ENCODE measurements around the gene C1D.

The C1D gene, protein sequence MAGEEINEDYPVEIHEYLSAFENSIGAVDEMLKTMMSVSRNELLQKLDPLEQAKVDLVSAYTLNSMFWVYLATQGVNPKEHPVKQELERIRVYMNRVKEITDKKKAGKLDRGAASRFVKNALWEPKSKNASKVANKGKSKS

DNA sequence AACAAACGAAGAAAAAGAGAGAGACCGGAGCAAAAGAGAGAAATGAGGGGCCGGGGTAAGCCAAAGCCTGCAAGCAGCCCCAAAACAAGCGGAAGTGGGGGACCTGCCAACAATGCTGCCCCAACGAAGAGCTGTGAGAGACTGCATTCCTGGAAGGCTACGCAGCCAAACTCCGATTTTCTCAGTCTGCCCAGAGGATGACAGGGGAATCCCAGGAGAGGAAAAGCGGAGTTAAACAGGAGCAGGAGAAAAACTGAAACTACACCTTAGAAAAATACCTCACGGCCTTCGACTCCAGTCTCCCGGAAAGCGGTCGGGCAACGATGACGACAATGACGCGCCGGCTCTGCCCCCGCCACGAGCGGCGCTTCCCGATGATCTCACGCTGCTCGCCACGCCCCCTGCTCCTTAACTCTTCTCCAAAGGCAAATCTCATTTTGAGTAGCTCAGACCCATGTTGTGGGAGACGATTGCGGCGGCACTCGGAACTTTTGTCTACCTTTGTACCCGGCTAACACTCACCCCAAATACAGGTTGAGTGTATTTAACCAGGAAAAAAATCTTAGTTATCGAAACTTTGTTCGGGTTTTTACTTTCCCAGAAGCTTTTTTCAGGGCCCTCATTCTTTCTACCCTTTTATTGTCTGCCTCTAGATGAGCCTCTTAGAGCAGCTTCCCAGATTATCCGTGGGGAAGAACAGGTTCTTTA is at the start of gene C1D:
TSS of gene C1D (minus strand) at position 325 of the 708 bp plus-strand sequence. CDS start 15,694 bp downstream, outside the sequence.
- H3K27ac ChIP-seq: peak within 1 kb of the TSS; percentile 80
- TF ChIP-seq, protein P1, sequence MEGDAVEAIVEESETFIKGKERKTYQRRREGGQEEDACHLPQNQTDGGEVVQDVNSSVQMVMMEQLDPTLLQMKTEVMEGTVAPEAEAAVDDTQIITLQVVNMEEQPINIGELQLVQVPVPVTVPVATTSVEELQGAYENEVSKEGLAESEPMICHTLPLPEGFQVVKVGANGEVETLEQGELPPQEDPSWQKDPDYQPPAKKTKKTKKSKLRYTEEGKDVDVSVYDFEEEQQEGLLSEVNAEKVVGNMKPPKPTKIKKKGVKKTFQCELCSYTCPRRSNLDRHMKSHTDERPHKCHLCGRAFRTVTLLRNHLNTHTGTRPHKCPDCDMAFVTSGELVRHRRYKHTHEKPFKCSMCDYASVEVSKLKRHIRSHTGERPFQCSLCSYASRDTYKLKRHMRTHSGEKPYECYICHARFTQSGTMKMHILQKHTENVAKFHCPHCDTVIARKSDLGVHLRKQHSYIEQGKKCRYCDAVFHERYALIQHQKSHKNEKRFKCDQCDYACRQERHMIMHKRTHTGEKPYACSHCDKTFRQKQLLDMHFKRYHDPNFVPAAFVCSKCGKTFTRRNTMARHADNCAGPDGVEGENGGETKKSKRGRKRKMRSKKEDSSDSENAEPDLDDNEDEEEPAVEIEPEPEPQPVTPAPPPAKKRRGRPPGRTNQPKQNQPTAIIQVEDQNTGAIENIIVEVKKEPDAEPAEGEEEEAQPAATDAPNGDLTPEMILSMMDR (conservative IDR thresholded peaks at IDR 0.05): no peak

DNA sequence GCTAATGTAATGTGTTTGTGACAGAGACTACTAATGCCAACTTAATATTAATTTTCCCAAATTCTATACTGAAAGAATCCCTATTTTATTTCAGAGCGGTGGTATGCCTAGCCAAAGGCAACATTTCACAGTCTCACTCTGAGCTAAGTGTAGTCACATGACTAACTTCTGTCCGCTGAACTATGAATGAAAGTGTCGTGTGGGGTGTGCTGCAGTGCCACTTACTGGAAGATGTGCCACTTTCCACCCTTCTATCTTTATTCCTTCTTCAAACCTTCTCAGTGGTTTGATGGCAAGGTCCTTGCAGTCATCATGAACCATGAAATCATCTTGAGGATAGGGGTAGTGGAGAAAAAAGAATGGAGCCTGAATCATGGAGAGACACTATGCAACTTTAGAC is 47.3 kb upstream of the C1D start:
- no peak overlapping the region for H3K27ac ChIP-seq
- TF ChIP-seq, protein P1 (conservative IDR thresholded peaks at IDR 0.05): no peak; the same call in 1 of the 2 replicates

DNA sequence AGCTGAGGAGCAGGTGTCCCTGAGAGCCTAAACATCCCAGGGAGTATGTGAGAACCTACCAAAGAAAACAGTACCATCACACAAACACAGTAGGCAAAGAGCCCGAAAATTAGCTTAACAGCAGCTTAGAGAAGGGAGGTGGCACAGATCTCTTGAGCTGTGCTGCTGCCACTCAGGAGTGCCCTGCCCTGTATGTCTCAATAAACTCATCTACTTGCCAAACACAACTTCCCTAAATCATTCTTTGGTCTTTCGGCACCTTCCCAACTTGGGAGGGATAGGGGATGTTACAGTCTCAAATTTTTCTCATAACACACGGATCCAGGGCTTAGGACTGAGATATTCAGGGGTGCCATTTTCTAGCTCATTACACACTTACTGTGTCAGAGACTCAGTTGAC is 45.3 kb upstream of the C1D start:
- TF ChIP-seq, protein P1 (conservative IDR thresholded peaks at IDR 0.05): no peak
- H3K27ac ChIP-seq: no peak overlapping the region

DNA sequence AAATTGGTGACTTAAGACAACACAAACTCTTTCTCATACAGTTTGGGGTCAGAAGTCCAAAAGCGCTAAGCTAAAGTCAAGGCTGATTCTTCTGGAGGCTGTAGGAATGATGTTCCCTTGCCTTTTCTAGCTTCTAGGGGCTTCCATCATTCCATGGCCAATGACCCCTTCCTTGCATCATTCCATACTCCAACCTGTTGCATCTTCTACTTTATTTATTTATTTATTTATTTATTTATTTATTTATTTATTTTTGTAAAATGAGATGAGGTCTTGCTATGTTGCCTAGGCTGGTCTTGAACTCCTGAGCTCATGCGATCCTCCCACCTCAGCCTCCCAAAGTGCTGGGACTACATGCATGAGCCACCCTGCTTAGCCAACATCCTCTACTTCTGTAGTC is 44.7 kb upstream of the C1D start:
- H3K27ac ChIP-seq: no peak overlapping the region
- TF ChIP-seq, protein P1 (conservative IDR thresholded peaks at IDR 0.05): no peak

DNA sequence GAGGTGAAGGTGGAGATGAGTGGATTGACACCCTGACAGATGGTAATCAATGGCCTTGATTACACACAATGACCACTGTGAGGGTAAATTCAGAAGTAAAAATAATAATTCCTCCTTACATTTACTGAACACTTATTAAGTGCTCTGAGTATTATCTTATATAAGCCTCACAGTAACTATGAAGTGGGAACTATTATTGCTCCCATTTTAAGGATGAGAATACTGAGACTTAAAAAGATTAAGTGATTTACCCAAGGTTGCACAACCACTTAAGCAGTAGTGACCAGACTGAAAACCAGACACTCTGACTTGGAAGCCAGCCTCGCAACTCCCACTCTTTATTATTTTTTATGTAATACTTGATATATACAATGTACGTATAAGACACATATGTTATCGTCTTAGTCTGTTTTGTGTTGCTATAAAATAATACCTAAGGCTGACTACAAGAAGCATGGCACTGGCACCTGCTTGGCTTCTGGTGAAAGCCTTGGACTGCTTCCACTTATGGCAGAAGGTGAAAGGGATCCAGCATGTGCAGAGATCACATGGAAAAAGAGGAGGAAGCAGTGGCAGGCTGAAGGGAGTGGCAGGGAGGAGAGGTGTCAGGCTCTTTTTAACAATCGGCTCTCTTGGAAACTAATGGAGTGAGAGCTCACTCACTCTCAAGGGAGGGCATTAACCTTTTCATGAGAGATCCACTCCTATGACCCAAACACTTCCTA is 41.5 kb upstream of the C1D start:
- TF ChIP-seq, protein P1 (conservative IDR thresholded peaks at IDR 0.05): no peak

DNA sequence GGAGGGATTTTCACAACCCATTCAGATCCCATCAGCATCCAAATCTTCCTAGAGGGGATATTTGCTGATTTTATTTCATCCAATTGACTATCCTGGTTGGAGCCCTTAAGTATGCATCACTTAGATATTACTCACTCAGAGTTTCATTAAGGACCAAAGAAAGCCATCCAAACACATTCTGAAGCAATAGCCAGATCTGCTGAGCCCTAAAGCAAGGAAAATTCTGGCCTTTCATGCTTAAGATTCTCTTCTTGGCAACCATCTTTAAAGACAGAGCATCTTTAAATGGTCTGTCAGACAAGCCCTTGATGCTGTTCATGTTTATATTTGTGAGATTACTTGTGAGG is 40.9 kb upstream of the C1D start:
- no peak overlapping the region for H3K27ac ChIP-seq
- TF ChIP-seq, protein P1 (conservative IDR thresholded peaks at IDR 0.05): no peak

More for the DNA sequence above, 41.5 kb upstream of the C1D start:
- no peak overlapping the region for H3K27ac ChIP-seq

DNA sequence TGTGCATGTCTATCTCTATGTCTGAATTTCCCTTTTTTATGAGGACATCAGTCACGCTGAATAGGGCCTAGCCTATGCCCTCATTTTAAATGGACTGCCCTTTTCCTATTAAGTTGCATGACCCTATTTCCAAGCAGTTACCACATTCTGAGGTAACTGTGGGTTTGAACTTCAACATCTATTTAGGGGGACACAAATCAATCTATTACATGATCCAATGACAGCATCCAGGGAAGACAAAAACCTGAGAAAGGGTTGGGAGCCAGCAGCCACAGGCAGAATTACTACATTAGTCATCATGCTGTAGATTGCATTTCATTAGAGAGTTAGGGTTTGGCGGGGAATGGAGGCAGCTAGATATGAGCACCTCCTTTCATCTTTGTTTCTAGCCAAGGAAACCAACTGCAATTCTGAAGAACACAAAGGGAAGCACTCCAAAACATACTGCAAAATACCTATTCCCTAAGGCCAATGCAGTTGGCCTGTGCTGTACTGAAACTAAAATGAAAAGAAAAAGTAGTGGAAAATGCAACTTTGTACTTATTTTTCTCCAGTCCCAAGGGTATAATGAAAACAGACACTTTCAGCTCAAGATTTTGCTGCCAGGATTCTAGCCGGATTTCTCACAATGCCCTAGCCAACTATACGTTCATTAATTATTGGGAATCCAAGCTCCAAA is 40.4 kb upstream of the C1D start:
- TF ChIP-seq, protein P1 (conservative IDR thresholded peaks at IDR 0.05): no peak
- no peak overlapping the region for H3K27ac ChIP-seq

Data from VCaP (cell line).